Measurements from ENCODE around the gene LILRB5. TPM values are rescaled to one million over a fixed set of nuclear protein-coding genes. Genes with fewer than 3 reads are reported as not detected.
"Not testable (repeated sequence)": the region's sequence is repeated elsewhere in the genome, so short reads cannot be mapped to it uniquely, and the experiment has no call there.

LILRB5 gene
- total and polyA plus RNA-seq, 11 donors = 1.4 to 22.2 (median 3.9) TPM

GRCh38 chr19:54281007-54281728 lies 24.1 kb upstream of the LILRB5 start, which contains the start of gene LILRB2:
LILRB2 (minus strand) TSS chr19:54281110; CDS start chr19:54280496, 614 bp downstream.
- H3K27ac ChIP-seq = peak within 1 kb of the TSS in 5 of 12 donors; percentile 15 to 91 (median 43)
- intact Hi-C loops (cut with DNase I) = loop anchor here in 1 of 10 donors (5.0 kb wide), 1 partner anchor 351 kb away; the partner anchor contains the start of gene LILRB1
- H3K27me3 ChIP-seq = peaks cover 0 to 54% (median 3%) of the 10 kb centered on the region in 9 donors
- H3K4me3 ChIP-seq = peak within 1 kb of the TSS in 8 of 12 donors; percentile 11 to 59 (median 24)
- TF ChIP-seq POLR2A (IDR thresholded peaks at IDR 0.05) = no peak
- no peak for TF ChIP-seq CTCF (IDR thresholded peaks at IDR 0.05)
- peak; percentile 32 to 47 (median 34) for ATAC-seq
- peaks cover 0 to 13% (median 0%) of the 10 kb centered on the region in 12 donors for H3K4me1 ChIP-seq
- no peaks in the 10 kb centered on the region for H3K36me3 ChIP-seq
- no peak for DNase-seq
- H3K9me3 ChIP-seq = no peaks in the 10 kb centered on the region
- WGBS, 4 donors = 69 to 80% (median 76%) methylated on average over 12 of the region's 12 CpGs

- WGBS, 4 donors = 59 to 70% (median 63%) methylated on average over 10 of the region's 10 CpGs
Measured at GRCh38 chr19:54280441-54280840, 23.4 kb upstream of the LILRB5 start.

DNA sequence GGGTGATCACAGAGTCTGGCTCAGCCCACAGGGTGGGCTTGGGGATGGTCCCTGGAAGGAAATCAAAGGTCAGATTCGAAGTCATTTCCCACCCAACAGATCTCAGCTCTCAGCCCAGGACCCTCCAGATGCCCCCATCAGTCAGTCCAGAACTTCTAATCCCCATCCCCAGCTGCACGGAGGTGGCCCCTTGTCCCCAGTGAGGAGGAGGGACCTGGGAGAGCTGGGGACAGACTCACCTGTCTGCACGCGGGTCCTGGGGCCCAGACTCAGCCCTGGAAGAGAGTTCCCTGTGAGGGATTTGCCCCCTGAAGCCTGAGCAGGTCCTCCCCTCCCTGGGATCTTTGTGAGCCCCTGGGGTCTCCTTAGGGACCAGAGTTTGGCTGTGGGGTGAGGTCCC lies 23.0 kb upstream of the LILRB5 start:
- WGBS, 4 donors = 28 to 43% (median 35%) methylated on average over 4 of the region's 4 CpGs
- DNase-seq, H3K36me3 ChIP-seq, H3K9me3 ChIP-seq, ATAC-seq: not testable (repeated sequence)
- Histone ChIP-seq H3K4me3 (peak overlapping the region in 8 of 12 donors; percentile 11 to 59 (median 24)), H3K27ac (peak overlapping the region in 3 of 12 donors; percentile 15 to 91 (median 52)), H3K27me3 (peaks cover 0 to 57% (median 3%) of the 10 kb centered on the region in 9 donors), H3K4me1 (peaks cover 0 to 13% (median 0%) of the 10 kb centered on the region in 12 donors)
- intact Hi-C loops (cut with DNase I) = loop anchor here in 1 of 10 donors (5.0 kb wide), 1 partner anchor 352 kb away; the partner anchor contains the start of gene LILRB1

More at GRCh38 chr19:54280441-54280840, 23.4 kb upstream of the LILRB5 start:
- H3K9me3 ChIP-seq, H3K36me3 ChIP-seq: not testable (repeated sequence)
- peak in 3 of 5 donors; percentile 29 to 66 (median 57) for DNase-seq
- intact Hi-C loops (cut with DNase I) = loop anchor here in 1 of 10 donors (5.0 kb wide), 1 partner anchor 352 kb away; the partner anchor contains the start of gene LILRB1
- Histone ChIP-seq H3K4me1 (peaks cover 0 to 13% (median 0%) of the 10 kb centered on the region in 12 donors), H3K4me3 (peak overlapping the region in 8 of 12 donors; percentile 11 to 59 (median 24)), H3K27me3 (peaks cover 0 to 57% (median 3%) of the 10 kb centered on the region in 9 donors), H3K27ac (peak overlapping the region in 5 of 12 donors; percentile 15 to 91 (median 43))
- ATAC-seq = peak in 3 of 4 donors; percentile 54 to 68 (median 57)

DNA sequence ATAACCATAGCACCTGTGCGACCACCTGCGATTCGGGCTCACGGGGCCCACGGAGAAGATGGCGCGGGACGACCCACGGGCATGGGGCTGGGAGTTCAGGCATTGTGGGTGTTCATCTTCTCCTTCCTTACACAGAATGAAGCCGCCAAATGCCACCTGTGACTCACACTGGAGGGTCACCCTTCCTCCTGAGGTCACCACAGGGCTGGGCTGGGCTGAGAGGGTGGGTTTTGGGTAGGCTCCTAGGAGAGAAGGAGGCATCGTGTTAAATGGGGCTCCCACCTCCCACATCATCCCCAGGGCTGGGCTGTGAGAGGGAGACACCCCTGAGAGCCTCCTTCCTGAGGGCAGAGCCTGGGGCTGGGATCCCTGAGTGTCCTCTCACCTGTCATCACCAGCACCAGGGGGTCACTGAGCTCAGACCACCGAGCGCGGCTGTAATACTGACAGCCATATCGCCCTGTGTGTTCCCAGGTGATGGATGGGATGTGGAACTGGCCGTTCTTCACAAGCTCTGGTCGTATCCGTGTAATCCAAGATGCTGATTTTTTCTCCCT lies 22.4 kb upstream of the LILRB5 start:
- Histone ChIP-seq H3K4me3 (peak overlapping the region in 4 of 12 donors; percentile 28 to 59 (median 34)), H3K27ac (peak overlapping the region in 1 of 12 donors; percentile 91), H3K36me3 (no peaks in the 10 kb centered on the region), H3K4me1 (peaks cover 0 to 13% (median 0%) of the 10 kb centered on the region in 12 donors), H3K27me3 (peaks cover 0 to 57% (median 3%) of the 10 kb centered on the region in 9 donors), H3K9me3 (no peaks in the 10 kb centered on the region)
- DNase-seq = no peak
- TF ChIP-seq POLR2A (IDR thresholded peaks at IDR 0.05) (no peak), CTCF (IDR thresholded peaks at IDR 0.05) (no peak)
- intact Hi-C loops (cut with DNase I) = no loop called here
- WGBS, 4 donors = 60 to 86% (median 80%) methylated on average over 4 to 18 of the region's 18 CpGs
- no peak for ATAC-seq

DNA sequence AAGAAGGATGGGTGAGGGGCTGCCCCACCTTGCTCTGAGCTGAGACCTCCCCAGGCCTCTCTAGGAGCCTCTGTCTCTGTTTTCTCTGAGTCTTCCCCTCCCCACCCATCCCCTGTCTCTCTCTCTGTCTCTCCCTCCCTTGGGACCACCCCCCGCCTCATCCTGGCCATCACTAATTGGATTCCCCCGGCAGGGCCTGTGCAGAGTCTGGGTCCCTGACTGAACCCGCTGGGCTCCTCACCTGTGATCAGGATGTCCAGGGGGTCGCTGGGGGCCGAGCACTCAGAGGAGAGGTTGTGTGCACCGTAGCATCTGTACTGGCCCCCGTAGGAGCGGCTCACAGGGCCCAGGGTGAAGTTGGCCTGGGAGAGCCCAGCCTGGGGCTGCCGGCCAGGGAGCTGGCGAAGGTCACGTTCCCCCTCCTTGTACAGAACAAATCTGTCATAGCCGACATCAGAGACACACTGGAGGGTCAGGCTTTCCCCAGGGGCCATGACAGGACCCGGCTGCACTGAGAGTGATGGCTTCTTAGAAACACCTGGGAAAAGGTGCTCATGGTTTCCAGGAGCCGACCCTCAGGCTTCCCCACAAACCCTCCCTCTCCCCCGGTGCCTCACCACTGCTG lies 21.6 kb upstream of the LILRB5 start:
- 68 to 90% (median 73%) methylated on average over 2 to 15 of the region's 15 CpGs for WGBS, 4 donors
- H3K27ac ChIP-seq; DNase-seq; H3K9me3 ChIP-seq; intact Hi-C loops (cut with DNase I); ATAC-seq; H3K36me3 ChIP-seq: not testable (repeated sequence)
- H3K4me1 ChIP-seq = peaks cover 0 to 13% (median 0%) of the 10 kb centered on the region in 12 donors
- peaks cover 0 to 52% (median 3%) of the 10 kb centered on the region in 9 donors for H3K27me3 ChIP-seq
- H3K4me3 ChIP-seq = peak overlapping the region in 1 of 12 donors; percentile 59

- Histone ChIP-seq H3K27me3 (peaks cover 0 to 46% (median 3%) of the 10 kb centered on the region in 9 donors), H3K4me3 (peak overlapping the region in 1 of 12 donors; percentile 33), H3K4me1 (peaks cover 0 to 13% (median 0%) of the 10 kb centered on the region in 12 donors), H3K27ac (peak overlapping the region in 1 of 12 donors; percentile 32)
- ATAC-seq; DNase-seq; intact Hi-C loops (cut with DNase I); H3K9me3 ChIP-seq; H3K36me3 ChIP-seq: not testable (repeated sequence)
- 59 to 85% (median 75%) methylated on average over 6 to 13 of the region's 13 CpGs for WGBS, 4 donors
Measured at GRCh38 chr19:54278056-54278455, 21.0 kb upstream of the LILRB5 start.

GRCh38 chr19:54277111-54277615 lies 20.1 kb upstream of the LILRB5 start:
- H3K4me3 ChIP-seq; ATAC-seq; intact Hi-C loops (cut with DNase I); H3K36me3 ChIP-seq; DNase-seq; H3K9me3 ChIP-seq; H3K4me1 ChIP-seq; H3K27ac ChIP-seq: not testable (repeated sequence)
- peaks cover 0 to 37% (median 3%) of the 10 kb centered on the region in 9 donors for H3K27me3 ChIP-seq
- 61 to 74% (median 68%) methylated on average over 7 to 15 of the region's 15 CpGs for WGBS, 4 donors

Measured in heart left ventricle (tissue), 16 donors.